Effector memory CD4-positive, alpha-beta T cell (primary cell): ENCODE data around the gene TMEM150A.

Experiments used
- DNase-seq, 3 donors: peaks; one replicate each; pipeline ENCODE4 v3.0.0-alpha.2; 2020
- H3K27ac ChIP-seq: 2 replicates; pipeline ENCODE4 v1.7.0; 2013; ENCODE audit warnings: mild to moderate bottlenecking, low read length, moderate library complexity; ENCODE audit not compliant: insufficient read depth, poor library complexity, severe bottlenecking
- H3K27me3 ChIP-seq: replicated peaks from 2 replicates; pipeline ENCODE4 v1.7.0; 2013; ENCODE audit warnings: mild to moderate bottlenecking, low read length; ENCODE audit not compliant: insufficient read depth, control insufficient read depth, poor library complexity, severe bottlenecking
- H3K36me3 ChIP-seq: 2 replicates; pipeline ENCODE4 v1.7.0; 2013; ENCODE audit warnings: mild to moderate bottlenecking, low read length, moderate library complexity; ENCODE audit not compliant: control insufficient read depth, insufficient read depth
- H3K4me1 ChIP-seq: 2 replicates; pipeline ENCODE4 v1.7.0; 2013; ENCODE audit warnings: low read length, mild to moderate bottlenecking; ENCODE audit not compliant: control insufficient read depth, insufficient read depth, poor library complexity, severe bottlenecking
- H3K4me3 ChIP-seq: 2 replicates; pipeline ENCODE4 v1.7.0; 2013; ENCODE audit warnings: low read length, low read depth, mild to moderate bottlenecking; ENCODE audit not compliant: insufficient read depth, poor library complexity, severe bottlenecking
- H3K9me3 ChIP-seq: 2 replicates; pipeline ENCODE4 v1.7.0; 2013; ENCODE audit warnings: mild to moderate bottlenecking, low read length, moderate library complexity; ENCODE audit not compliant: control insufficient read depth

Gene TMEM150A

DNA sequence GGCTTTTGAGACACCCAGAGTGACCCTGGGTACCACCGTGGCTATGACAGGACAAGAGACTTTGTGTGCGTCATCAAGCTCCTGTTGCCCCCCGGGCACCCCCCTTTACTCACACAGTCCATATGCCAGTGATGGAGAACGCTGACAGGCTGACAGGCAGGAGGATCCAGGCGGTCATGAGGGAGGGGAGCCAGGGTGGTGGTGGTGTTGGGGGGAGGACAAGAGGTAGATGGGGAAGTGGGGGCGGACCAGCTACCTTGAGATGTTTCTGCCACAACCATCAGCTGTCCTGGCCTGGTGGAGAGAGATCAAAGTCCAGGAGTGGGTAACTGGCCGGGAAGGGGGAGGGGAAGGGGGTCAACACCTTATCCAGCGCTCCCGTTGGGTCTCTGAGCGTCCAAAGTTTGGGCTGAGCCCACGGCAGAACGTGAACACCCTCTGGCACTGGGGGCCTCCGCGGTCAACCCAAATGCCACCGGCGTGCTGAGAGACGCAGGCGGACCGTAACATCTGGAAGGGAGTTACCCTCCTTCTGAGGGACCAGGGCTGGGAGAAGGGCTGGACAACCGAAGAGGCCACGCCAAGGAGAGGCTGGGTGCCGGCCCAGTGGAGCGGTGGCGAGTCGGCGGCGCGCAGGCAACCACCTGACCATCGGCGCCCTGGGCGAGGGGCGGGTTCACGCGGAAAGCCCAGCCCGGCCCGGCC, 575 bp downstream of the TMEM150A start:
- H3K27me3 ChIP-seq = no peaks in the 10 kb centered on the region
- H3K27ac ChIP-seq = peak overlapping the region; percentile 70
- H3K9me3 ChIP-seq = no peaks in the 10 kb centered on the region
- DNase-seq = no peak
- H3K4me3 ChIP-seq = peak overlapping the region; percentile 80
- peaks cover 26% of the 10 kb centered on the region for H3K36me3 ChIP-seq
- peaks cover 13% of the 10 kb centered on the region for H3K4me1 ChIP-seq

DNA sequence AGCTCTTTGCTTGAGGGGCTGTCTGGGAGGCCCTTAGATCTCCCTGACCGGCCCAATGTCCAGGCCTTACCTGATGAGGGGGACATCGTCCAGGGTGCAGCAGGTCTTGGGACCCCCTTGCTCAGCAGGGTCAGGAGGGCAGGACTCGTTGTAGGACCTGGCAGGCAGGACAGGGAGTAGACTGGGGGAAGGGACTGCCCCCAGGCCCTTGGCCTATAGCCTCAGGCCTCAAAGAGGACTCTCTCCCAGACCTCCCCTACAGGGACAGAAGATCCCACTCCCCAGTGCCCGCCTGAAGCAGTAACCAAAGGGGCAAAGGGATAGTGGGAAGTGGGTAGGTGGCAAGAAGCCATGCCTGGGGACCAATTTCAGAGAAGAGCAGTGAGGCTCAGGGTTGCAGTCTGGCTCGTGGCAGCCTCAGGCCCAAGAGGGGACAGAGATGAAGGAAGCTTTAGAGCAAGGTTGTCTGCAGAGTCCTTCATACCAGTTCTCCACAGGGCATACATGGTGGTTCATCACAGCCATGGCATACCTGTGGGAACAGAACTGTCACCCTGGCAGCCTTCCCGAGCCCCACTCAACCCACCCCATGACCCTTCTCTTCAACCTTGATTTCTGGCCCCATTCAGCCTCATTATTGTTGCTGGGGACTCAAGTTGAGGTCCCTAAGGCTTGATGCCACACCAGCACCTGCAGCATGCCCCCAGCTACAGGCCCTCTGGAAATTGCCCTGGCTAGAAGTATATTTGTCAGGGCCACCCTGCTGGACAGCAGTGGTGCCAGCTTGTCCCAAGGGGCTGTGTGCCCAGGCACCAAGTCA, 1.3 kb downstream of the TMEM150A start:
- H3K4me1 ChIP-seq = peaks cover 18% of the 10 kb centered on the region
- peaks cover 30% of the 10 kb centered on the region for H3K36me3 ChIP-seq
- peak overlapping the region; percentile 80 for H3K4me3 ChIP-seq
- DNase-seq = no peak
- no peaks in the 10 kb centered on the region for H3K9me3 ChIP-seq
- peak overlapping the region; percentile 70 for H3K27ac ChIP-seq
- H3K27me3 ChIP-seq = no peaks in the 10 kb centered on the region

GRCh38 chr2:85600235-85600575, 2.3 kb downstream of the TMEM150A start:
- Histone ChIP-seq H3K4me3 (no peak overlapping the region), H3K4me1 (peaks cover 20% of the 10 kb centered on the region), H3K9me3 (no peaks in the 10 kb centered on the region), H3K36me3 (peaks cover 30% of the 10 kb centered on the region), H3K27ac (no peak overlapping the region), H3K27me3 (no peaks in the 10 kb centered on the region)
- DNase-seq = no peak

GRCh38 chr2:85599468-85600234, 2.8 kb downstream of the TMEM150A start:
- Histone ChIP-seq H3K4me1 (peaks cover 22% of the 10 kb centered on the region), H3K9me3 (no peaks in the 10 kb centered on the region), H3K27me3 (no peaks in the 10 kb centered on the region), H3K4me3 (no peak overlapping the region), H3K36me3 (peaks cover 30% of the 10 kb centered on the region), H3K27ac (no peak overlapping the region)
- DNase-seq = no peak

GRCh38 chr2:85598594-85599340, 3.7 kb downstream of the TMEM150A start:
- Histone ChIP-seq H3K27ac (no peak overlapping the region), H3K9me3 (no peaks in the 10 kb centered on the region), H3K4me3 (no peak overlapping the region), H3K27me3 (no peaks in the 10 kb centered on the region), H3K4me1 (peaks cover 21% of the 10 kb centered on the region), H3K36me3 (peaks cover 30% of the 10 kb centered on the region)
- DNase-seq = no peak

DNA sequence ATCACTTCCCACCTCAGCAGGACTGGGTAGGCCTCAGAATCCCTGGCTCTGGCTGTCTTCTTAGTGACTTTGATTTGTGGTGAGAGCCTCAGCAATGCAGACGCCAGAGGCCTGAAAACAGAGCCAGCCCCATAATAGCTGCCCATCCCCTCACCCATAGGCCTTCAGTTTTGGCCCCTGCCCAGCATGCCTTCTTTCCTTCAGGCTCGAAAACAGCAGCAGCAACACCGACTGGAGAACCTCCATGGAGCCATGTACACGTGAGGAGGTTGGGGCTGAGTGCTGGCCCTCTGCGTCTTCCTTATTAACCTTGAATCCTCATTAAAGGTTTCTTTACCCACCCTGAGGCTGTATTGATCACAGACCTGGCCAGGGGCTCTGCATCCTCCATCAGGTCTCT, 5.3 kb downstream of the TMEM150A start:
- no peak for DNase-seq
- Histone ChIP-seq H3K9me3 (no peaks in the 10 kb centered on the region), H3K27me3 (no peaks in the 10 kb centered on the region), H3K27ac (no peak overlapping the region), H3K4me3 (no peak overlapping the region), H3K4me1 (peaks cover 18% of the 10 kb centered on the region), H3K36me3 (peaks cover 30% of the 10 kb centered on the region)

GRCh38 chr2:85596486-85597143, 5.9 kb downstream of the TMEM150A start:
- peaks cover 13% of the 10 kb centered on the region for H3K4me1 ChIP-seq
- no peaks in the 10 kb centered on the region for H3K27me3 ChIP-seq
- peak overlapping the region; percentile 76 for H3K4me3 ChIP-seq
- peaks cover 30% of the 10 kb centered on the region for H3K36me3 ChIP-seq
- no peak for DNase-seq
- peak overlapping the region; percentile 90 for H3K27ac ChIP-seq
- no peaks in the 10 kb centered on the region for H3K9me3 ChIP-seq

GRCh38 chr2:85596026-85596333, 6.5 kb downstream of the TMEM150A start:
- DNase-seq = no peak
- Histone ChIP-seq H3K27me3 (no peaks in the 10 kb centered on the region), H3K4me1 (peaks cover 13% of the 10 kb centered on the region), H3K9me3 (no peaks in the 10 kb centered on the region), H3K4me3 (peak overlapping the region; percentile 76), H3K36me3 (peaks cover 30% of the 10 kb centered on the region), H3K27ac (peak overlapping the region; percentile 90)

- peak; percentile 82 to 92 (median 88) for DNase-seq
- H3K36me3 ChIP-seq = peaks cover 30% of the 10 kb centered on the region
- H3K4me1 ChIP-seq = peaks cover 13% of the 10 kb centered on the region
Measured at GRCh38 chr2:85595301-85596025, 7.0 kb downstream of the TMEM150A start, which contains the start of gene RNF181. TSS of gene RNF181 (plus strand) at chr2:85595745. CDS start at chr2:85595764, 19 bp downstream.

More at GRCh38 chr2:85595301-85596025, 7.0 kb downstream of the TMEM150A start, which contains the start of gene RNF181:
- no peaks in the 10 kb centered on the region for H3K27me3 ChIP-seq
- H3K9me3 ChIP-seq = no peaks in the 10 kb centered on the region
- H3K27ac ChIP-seq = peak within 1 kb of the TSS; percentile 90
- peak within 1 kb of the TSS; percentile 76 for H3K4me3 ChIP-seq
